ENCODE results near the gene LRRTM4.

DNA sequence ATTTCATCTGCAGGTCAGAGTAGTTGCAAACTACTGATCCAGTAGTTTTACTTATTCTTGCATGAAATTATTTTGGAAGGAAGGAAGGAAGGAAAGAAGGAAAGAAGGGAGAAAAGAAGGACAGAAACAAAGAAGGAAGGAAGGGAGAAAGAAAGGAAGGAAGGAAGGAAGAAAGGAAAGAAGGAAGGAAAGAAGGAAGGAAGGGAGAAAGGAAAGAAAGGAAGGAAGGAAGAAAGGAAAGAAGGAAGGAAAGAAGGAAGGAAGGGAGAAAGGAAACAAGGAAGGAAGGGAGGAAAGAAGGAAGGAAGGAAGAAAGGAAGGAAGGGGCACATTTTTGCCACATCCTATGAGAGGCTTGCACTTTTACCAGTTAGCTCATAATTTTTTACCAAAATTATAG is 186.2 kb downstream of the LRRTM4 start:
- TF ChIP-seq, protein P1, sequence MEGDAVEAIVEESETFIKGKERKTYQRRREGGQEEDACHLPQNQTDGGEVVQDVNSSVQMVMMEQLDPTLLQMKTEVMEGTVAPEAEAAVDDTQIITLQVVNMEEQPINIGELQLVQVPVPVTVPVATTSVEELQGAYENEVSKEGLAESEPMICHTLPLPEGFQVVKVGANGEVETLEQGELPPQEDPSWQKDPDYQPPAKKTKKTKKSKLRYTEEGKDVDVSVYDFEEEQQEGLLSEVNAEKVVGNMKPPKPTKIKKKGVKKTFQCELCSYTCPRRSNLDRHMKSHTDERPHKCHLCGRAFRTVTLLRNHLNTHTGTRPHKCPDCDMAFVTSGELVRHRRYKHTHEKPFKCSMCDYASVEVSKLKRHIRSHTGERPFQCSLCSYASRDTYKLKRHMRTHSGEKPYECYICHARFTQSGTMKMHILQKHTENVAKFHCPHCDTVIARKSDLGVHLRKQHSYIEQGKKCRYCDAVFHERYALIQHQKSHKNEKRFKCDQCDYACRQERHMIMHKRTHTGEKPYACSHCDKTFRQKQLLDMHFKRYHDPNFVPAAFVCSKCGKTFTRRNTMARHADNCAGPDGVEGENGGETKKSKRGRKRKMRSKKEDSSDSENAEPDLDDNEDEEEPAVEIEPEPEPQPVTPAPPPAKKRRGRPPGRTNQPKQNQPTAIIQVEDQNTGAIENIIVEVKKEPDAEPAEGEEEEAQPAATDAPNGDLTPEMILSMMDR (IDR thresholded peaks at IDR 0.05): no peak
- no peak for TF ChIP-seq POLR2A (IDR thresholded peaks at IDR 0.05)
